Prostate gland (tissue), 2 donors: ENCODE measurements around the gene RESF1. TPM values are rescaled to one million over a fixed set of nuclear protein-coding genes. Genes with fewer than 3 reads are reported as not detected.
"Not testable (repeated sequence)": the region's sequence is repeated elsewhere in the genome, so short reads cannot be mapped to it uniquely, and the experiment has no call there.

Experiments used
- DNase-seq: peaks from one replicate; pipeline ENCODE4 v3.0.0-alpha.2; 2019; ENCODE audit warnings: low spot score
- H3K27ac ChIP-seq, 2 donors: fragments of 200-600 bp; sonication (generic); 2 replicates each; pipeline ENCODE4 v1.5.1; 2017 to 2019
- H3K27me3 ChIP-seq: fragments of 200-600 bp; sonication (generic); replicated peaks from 2 replicates; pipeline ENCODE4 v1.5.1; 2019; ENCODE audit not compliant: insufficient read depth
- H3K36me3 ChIP-seq, 2 donors: fragments of 200-600 bp; sonication (generic); 1 replicate in 1 of 2; 2 replicates in 1 of 2; pipeline versions ENCODE4 v1.5.1 to v1.8.1; 2017 to 2019
- H3K4me1 ChIP-seq: fragments of 200-600 bp; sonication (generic); replicated peaks from 2 replicates; pipeline ENCODE4 v1.5.1; 2019
- H3K4me3 ChIP-seq, 2 donors: fragments of 200-600 bp; sonication (generic); 2 replicates each; pipeline ENCODE4 v1.5.1; 2017 to 2019
- H3K9me3 ChIP-seq: fragments of 200-600 bp; sonication (generic); 2 replicates; pipeline ENCODE4 v1.5.1; 2017
- CTCF ChIP-seq, 4 experiments: fragments of 200-600 bp in 2 of 4; fragments of 450-650 bp in 2 of 4; sonication (generic) in 2 of 4; IDR thresholded peaks; 1 replicate in 3 of 4; 2 replicates in 1 of 4; pipeline ENCODE4 v1.5.1; 2016 to 2019; ENCODE audit warnings: antibody characterized with exemption in 4 of 4, mild to moderate bottlenecking in 2 of 4, moderate library complexity in 2 of 4
- POLR2A ChIP-seq: fragments of 450-650 bp; IDR thresholded peaks from one replicate; pipeline ENCODE4 v1.6.1; 2016; ENCODE audit warnings: antibody characterized with exemption, mild to moderate bottlenecking
- POLR2AphosphoS5 ChIP-seq: sonication (generic); formaldehyde crosslinking; IDR thresholded peaks from one replicate; pipeline ENCODE4 v1.6.1; 2017; ENCODE audit warnings: antibody characterized with exemption
- WGBS: methylation state at CpG from one replicate; pipeline ENCODE4 v1.1.5; 2018; 5-methylcytosine and 5-hydroxymethylcytosine counted together
- intact Hi-C: fragments of 100-400 bp; cut with DNase I; formaldehyde crosslinking; loops from one replicate; pipeline ENCODE4 v1.14.2; 2022
- total RNA-seq, 2 donors: library from RNA; depleted of rRNA; stranded (reverse); fragments of >200 nt; gene quantifications; one replicate each; pipeline ENCODE4 v1.1.0, GENCODE V29; 2016

Gene RESF1
- total RNA-seq, 2 donors from 2014 or later = 27.6 to 97.7 TPM

- no peak for DNase-seq
- H3K27me3 ChIP-seq = no peaks in the 10 kb centered on the region
- H3K4me1 ChIP-seq = no peaks in the 10 kb centered on the region
- H3K4me3 ChIP-seq = no peak overlapping the region
- TF ChIP-seq POLR2A (no peak), POLR2AphosphoS5 (no peak), CTCF (IDR thresholded peaks at IDR 0.05) (no peak)
- WGBS = 94% methylated on average over 4 of the region's 4 CpGs
- intact Hi-C loops = no loop called here
- no peaks in the 10 kb centered on the region for H3K36me3 ChIP-seq
- H3K27ac ChIP-seq = no peak overlapping the region
- H3K9me3 ChIP-seq = no peaks in the 10 kb centered on the region
Observed at GRCh38 chr12:31944299-31944698, 14.9 kb upstream of the RESF1 start.

- WGBS = 90% methylated on average over 6 of the region's 6 CpGs
- intact Hi-C loops = no loop called here
- H3K36me3 ChIP-seq = no peaks in the 10 kb centered on the region
Observed at GRCh38 chr12:31947971-31948370, 11.2 kb upstream of the RESF1 start.

GRCh38 chr12:31948697-31949359 is 10.4 kb upstream of the RESF1 start:
- intact Hi-C loops, H3K27ac ChIP-seq, H3K4me3 ChIP-seq, H3K9me3 ChIP-seq, H3K36me3 ChIP-seq, H3K27me3 ChIP-seq, H3K4me1 ChIP-seq, DNase-seq: not testable (repeated sequence)
- 80% methylated on average over 3 of the region's 3 CpGs for WGBS

More at GRCh38 chr12:31947971-31948370, 11.2 kb upstream of the RESF1 start:
- no peak for TF ChIP-seq CTCF (IDR thresholded peaks at IDR 0.05)
- no peak for TF ChIP-seq POLR2A
- TF ChIP-seq POLR2AphosphoS5 = no peak
- Histone ChIP-seq H3K4me1 (no peaks in the 10 kb centered on the region), H3K27me3 (no peaks in the 10 kb centered on the region), H3K4me3 (no peak overlapping the region), H3K27ac (no peak overlapping the region), H3K9me3 (no peaks in the 10 kb centered on the region)
- DNase-seq = no peak

- Histone ChIP-seq H3K27me3 (no peaks in the 10 kb centered on the region), H3K4me1 (no peaks in the 10 kb centered on the region), H3K4me3 (no peak overlapping the region), H3K36me3 (no peaks in the 10 kb centered on the region), H3K27ac (no peak overlapping the region), H3K9me3 (no peaks in the 10 kb centered on the region)
- no peak for DNase-seq
- 75% methylated on average over 4 of the region's 4 CpGs for WGBS
- intact Hi-C loops = no loop called here
- TF ChIP-seq POLR2AphosphoS5 (no peak), CTCF (IDR thresholded peaks at IDR 0.05) (no peak), POLR2A (no peak)
Observed at GRCh38 chr12:31950088-31950487, 9.1 kb upstream of the RESF1 start.

GRCh38 chr12:31950492-31950891 is 8.7 kb upstream of the RESF1 start:
- Histone ChIP-seq H3K36me3 (no peaks in the 10 kb centered on the region), H3K27me3 (no peaks in the 10 kb centered on the region), H3K9me3 (no peaks in the 10 kb centered on the region), H3K4me1 (no peaks in the 10 kb centered on the region), H3K4me3 (no peak overlapping the region), H3K27ac (no peak overlapping the region)
- no peak for DNase-seq
- intact Hi-C loops = no loop called here
- no peak for TF ChIP-seq CTCF (IDR thresholded peaks at IDR 0.05)
- TF ChIP-seq POLR2AphosphoS5 = no peak
- TF ChIP-seq POLR2A = no peak
